Brain microvascular endothelial cell (primary cell): Measurements from ENCODE around the gene ZC3H4.

Experiments
- DNase-seq: peaks from one replicate; pipeline ENCODE4 v3.0.0-alpha.2; 2020
- H3K27ac ChIP-seq: fragments of 250-450 bp; sonication (Bioruptor Pico); 2 replicates; pipeline ENCODE4 v1.5.1; 2020; ENCODE audit warnings: mild to moderate bottlenecking, moderate library complexity
- H3K27me3 ChIP-seq: fragments of 250-450 bp; sonication (Bioruptor Pico); replicated peaks from 2 replicates; pipeline ENCODE4 v1.5.1; 2020; ENCODE audit warnings: mild to moderate bottlenecking
- H3K36me3 ChIP-seq: fragments of 250-450 bp; sonication (Bioruptor Pico); replicated peaks from 2 replicates; pipeline ENCODE4 v1.5.1; 2020; ENCODE audit warnings: mild to moderate bottlenecking
- H3K4me3 ChIP-seq: 2 replicates; pipeline ENCODE4 v1.5.1; 2011; ENCODE audit warnings: low read depth, mild to moderate bottlenecking, control low read depth, low read length, moderate library complexity
- CTCF ChIP-seq: IDR thresholded peaks from 2 replicates; pipeline ENCODE4 v1.5.1; 2011; ENCODE audit warnings: low read depth, mild to moderate bottlenecking, moderate library complexity, low read length, control low read depth, inconsistent platforms; ENCODE audit errors: missing control alignments
- in situ Hi-C: cut with HindIII; loops from 2 replicates; pipeline ENCODE4 v1.10.0; 2017; ENCODE audit warnings: low sequenced_read_pairs, low pct_ligation_motif_present

The ZC3H4 gene

DNA sequence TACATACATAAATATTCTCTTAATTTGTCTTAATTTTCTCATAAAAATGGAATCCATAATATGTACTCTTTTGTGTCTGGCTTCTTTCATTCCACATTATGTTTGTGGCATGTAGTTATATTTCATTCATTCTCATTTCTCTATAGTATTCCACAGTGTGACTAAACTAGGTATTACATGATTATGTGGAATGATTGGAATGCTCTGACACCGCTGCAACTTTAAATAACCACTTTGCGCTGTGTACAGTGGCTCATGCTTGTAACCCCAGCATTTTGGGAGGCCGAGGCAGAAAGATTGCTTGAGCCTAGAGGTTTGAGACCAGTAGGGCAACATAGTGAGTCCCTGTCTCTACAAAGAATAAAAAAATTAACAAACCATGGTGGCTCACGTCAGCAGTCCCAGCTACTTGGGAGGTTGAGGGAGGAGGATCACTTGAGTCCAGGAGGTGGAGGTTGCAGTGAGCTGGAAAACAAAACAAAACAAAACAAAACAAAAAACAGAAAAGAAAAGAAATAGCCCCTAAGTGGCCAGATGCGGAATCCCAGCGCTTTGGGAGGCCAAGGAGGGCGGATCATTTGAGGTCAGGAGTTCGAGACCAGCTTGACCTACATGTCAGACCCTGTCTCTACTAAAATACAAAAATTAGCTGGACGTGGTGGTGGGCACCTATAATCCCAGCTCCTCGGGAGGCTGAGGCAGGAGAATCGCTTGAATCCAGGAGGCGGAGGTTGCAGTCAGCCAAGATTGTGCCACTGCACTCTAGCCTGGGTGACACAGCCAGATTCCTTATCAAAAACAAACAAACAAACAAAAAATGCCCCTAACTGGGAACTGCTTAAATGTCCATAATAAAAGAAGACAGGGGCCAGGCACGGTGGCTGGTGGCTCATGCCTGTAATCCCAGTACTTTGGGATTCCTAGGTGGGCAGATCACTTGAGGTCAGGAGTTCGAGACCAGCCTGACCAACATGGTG is 9.1 kb upstream of the ZC3H4 start:
- TF ChIP-seq CTCF = no peak
- no peak overlapping the region for H3K4me3 ChIP-seq
- no peak overlapping the region for H3K27ac ChIP-seq
- H3K36me3 ChIP-seq = no peaks in the 10 kb centered on the region
- in situ Hi-C loops = no loop called here
- H3K27me3 ChIP-seq = no peaks in the 10 kb centered on the region
- peak; percentile 65 for DNase-seq

- DNase-seq = no peak
- no peak overlapping the region for H3K4me3 ChIP-seq
- no peaks in the 10 kb centered on the region for H3K36me3 ChIP-seq
- in situ Hi-C loops = no loop called here
- TF ChIP-seq CTCF = no peak
- no peak overlapping the region for H3K27ac ChIP-seq
- H3K27me3 ChIP-seq = no peaks in the 10 kb centered on the region
These were observed 7.0 kb upstream of the ZC3H4 start for GRCh38 chr19:47120470-47121067.

- peak overlapping the region; percentile 99 for H3K27ac ChIP-seq
- in situ Hi-C loops = no loop called here
- H3K27me3 ChIP-seq = no peaks in the 10 kb centered on the region
- peak overlapping the region; percentile 82 for H3K4me3 ChIP-seq
- DNase-seq = no peak
- TF ChIP-seq CTCF = no peak
- H3K36me3 ChIP-seq = no peaks in the 10 kb centered on the region
These were observed 475 bp upstream of the ZC3H4 start for GRCh38 chr19:47113850-47114651.

DNA sequence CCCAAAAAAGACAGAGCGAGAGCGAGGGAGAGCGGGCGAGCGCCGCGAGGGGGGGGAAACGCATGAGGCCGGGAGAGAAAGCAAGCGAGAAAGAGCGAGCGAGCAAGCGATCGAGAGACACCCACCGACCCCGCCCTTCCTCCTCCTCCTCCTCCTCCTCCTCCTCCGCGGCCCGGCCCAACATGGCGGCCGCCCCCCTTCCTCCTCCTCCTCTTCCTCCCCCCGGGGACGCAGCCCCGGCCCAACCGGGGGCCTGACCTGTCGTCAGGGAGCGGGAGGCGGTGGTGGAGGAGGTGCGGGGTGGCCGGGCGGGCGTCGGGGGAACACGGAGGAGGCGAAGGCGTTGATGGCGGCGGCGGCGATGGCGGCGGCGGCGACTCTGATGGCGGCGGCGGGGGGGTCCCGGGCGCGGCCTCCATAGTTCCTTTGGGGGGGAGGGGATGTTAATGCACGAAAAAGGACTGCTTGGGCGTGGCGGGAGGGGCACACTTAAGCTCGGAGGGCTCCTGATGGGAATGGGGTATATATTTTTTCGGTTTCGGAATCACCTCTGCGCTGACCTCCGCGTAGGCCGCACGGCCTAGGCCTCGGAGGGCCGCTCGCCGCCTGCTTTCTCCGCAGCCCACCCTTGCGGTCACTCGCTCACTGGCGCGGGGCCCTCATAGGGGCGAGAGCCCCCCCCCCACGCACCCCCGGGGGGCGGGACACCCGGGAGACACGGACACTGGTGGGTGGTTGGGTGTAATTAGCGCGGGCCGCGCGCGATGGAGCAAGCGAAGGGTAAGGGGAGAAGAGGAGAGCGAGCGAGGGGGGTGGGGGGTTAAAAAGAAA is 1.2 kb downstream of the ZC3H4 start:
- no peaks in the 10 kb centered on the region for H3K27me3 ChIP-seq
- no peaks in the 10 kb centered on the region for H3K36me3 ChIP-seq
- H3K27ac ChIP-seq = peak overlapping the region; percentile 99
- in situ Hi-C loops = no loop called here
- peak overlapping the region; percentile 94 for H3K4me3 ChIP-seq
- DNase-seq = peak; percentile 68
- TF ChIP-seq CTCF = no peak

DNA sequence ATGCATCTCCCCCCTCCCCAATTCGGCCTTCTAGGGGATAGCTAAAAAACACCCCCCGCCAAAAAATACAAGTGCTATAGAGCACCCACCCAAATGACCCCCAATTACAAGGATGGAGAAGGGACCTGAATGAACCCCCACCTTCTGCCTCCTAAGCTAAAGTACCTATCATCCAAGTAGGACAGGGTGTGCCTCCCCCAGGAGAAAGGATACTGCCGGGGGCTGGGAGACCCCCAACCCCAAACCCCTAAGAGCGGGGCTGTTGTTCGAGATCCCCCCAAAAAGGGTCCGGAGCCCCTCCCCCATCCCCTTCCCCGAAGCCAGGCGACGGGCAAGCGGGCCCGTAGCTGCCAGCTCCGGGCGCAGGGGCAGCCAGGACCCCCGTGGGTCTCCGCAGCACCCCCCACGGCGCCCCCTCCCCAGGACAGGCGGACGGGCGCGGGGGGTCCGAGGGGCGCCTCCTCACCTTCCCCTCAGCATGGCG is 1.9 kb downstream of the ZC3H4 start:
- Histone ChIP-seq H3K36me3 (no peaks in the 10 kb centered on the region), H3K27me3 (no peaks in the 10 kb centered on the region), H3K27ac (peak overlapping the region; percentile 99), H3K4me3 (peak overlapping the region; percentile 94)
- no peak for DNase-seq
- no peak for TF ChIP-seq CTCF
- in situ Hi-C loops = no loop called here
